Colon (tissue), 2 donors: ENCODE data around the gene SEC23A.
"Not testable (repeated sequence)": the region's sequence is repeated elsewhere in the genome, so short reads cannot be mapped to it uniquely, and the experiment has no call there.

ENCODE experiments used
- FAIRE-seq: peaks from 2 replicates; lab custom pipeline; 2012; peaks lifted over from hg19 to GRCh38; lab: Jason Lieb, UNC
- donor health status: control.
- donor health status: control.

SEC23A gene

GRCh38 chr14:39091716-39092115 is 11.3 kb downstream of the SEC23A start:
- no peak for FAIRE-seq

- no peak for FAIRE-seq
These were observed 12.4 kb downstream of the SEC23A start for GRCh38 chr14:39090548-39091111.

- no peak for FAIRE-seq
These were observed 15.5 kb downstream of the SEC23A start for GRCh38 chr14:39087493-39087892.

- no peak for FAIRE-seq
These were observed 17.1 kb downstream of the SEC23A start for GRCh38 chr14:39085933-39086332.

- no peak for FAIRE-seq
These were observed 19.9 kb downstream of the SEC23A start for GRCh38 chr14:39083127-39083526.

GRCh38 chr14:39080886-39081285 is 22.1 kb downstream of the SEC23A start:
- no peak for FAIRE-seq

GRCh38 chr14:39071096-39071495 is 31.9 kb downstream of the SEC23A start:
- FAIRE-seq = no peak

- no peak for FAIRE-seq
These were observed 33.1 kb downstream of the SEC23A start for GRCh38 chr14:39069923-39070322.

GRCh38 chr14:39069169-39069805 is 33.7 kb downstream of the SEC23A start:
- FAIRE-seq = not testable (repeated sequence)

GRCh38 chr14:39060818-39061437 is 42.1 kb downstream of the SEC23A start:
- FAIRE-seq = no peak

GRCh38 chr14:39055786-39056474 is 47.1 kb downstream of the SEC23A start:
- no peak for FAIRE-seq

- FAIRE-seq = not testable (repeated sequence)
These were observed 50.1 kb downstream of the SEC23A start for GRCh38 chr14:39052869-39053454.

- FAIRE-seq = no peak
These were observed 52.6 kb downstream of the SEC23A start for GRCh38 chr14:39050389-39050788.

GRCh38 chr14:39045889-39046288 is 57.1 kb downstream of the SEC23A start:
- not testable (repeated sequence) for FAIRE-seq

GRCh38 chr14:39043352-39043943 is 59.6 kb downstream of the SEC23A start:
- no peak for FAIRE-seq

- FAIRE-seq = no peak
These were observed 62.5 kb downstream of the SEC23A start for GRCh38 chr14:39040529-39040928.

GRCh38 chr14:39038542-39038941 is 64.5 kb downstream of the SEC23A start:
- FAIRE-seq = no peak

- FAIRE-seq = no peak
These were observed 66.3 kb downstream of the SEC23A start for GRCh38 chr14:39036760-39037159.

GRCh38 chr14:39035336-39035735 is 67.7 kb downstream of the SEC23A start:
- FAIRE-seq = no peak

- FAIRE-seq = no peak
These were observed 68.3 kb downstream of the SEC23A start for GRCh38 chr14:39034481-39035296.

- FAIRE-seq = no peak
These were observed 69.7 kb downstream of the SEC23A start for GRCh38 chr14:39033371-39033770.
